NCI-H1417 treated with DMSO at 0.1 percent for 48 hours (cell line): Measurements from ENCODE around the gene MAGI1.

Experiments used
- DNase-seq: peaks from one replicate; lab custom pipeline; 2025; lab: John Stamatoyannopoulos, UW

Gene MAGI1

DNA sequence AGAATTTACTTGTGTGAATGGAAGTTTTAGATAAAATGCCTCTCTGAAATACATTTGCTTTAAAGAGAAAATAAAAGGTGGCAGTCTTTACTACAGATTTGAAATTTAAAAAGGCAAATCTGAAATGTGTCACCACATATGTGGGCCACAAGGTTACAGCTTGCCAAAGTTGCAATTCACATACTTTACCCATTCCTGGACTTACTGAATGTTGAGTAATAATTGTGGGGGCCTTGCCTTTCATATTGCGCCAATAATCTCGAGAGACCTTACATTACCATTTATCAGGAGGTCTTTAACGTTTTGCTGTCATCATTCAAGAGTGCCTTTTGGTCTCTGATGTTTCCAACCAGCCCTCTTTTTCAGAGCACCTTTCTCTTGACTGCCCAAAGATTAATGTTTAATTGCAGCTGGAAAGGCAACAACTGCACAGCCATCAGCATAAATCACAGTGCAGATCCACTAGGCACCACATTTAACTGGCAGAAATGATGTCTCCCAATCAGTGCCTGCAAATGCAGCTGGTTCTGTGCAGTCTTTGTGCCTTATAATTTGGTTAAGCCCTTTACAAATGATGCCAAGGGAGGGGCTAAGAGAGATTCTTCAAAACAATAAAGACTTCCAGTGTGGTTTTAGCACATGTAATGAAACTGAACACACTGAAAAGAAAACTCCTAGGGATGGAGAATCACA lies 206.8 kb downstream of the MAGI1 start:
- DNase-seq, result no peak

DNA sequence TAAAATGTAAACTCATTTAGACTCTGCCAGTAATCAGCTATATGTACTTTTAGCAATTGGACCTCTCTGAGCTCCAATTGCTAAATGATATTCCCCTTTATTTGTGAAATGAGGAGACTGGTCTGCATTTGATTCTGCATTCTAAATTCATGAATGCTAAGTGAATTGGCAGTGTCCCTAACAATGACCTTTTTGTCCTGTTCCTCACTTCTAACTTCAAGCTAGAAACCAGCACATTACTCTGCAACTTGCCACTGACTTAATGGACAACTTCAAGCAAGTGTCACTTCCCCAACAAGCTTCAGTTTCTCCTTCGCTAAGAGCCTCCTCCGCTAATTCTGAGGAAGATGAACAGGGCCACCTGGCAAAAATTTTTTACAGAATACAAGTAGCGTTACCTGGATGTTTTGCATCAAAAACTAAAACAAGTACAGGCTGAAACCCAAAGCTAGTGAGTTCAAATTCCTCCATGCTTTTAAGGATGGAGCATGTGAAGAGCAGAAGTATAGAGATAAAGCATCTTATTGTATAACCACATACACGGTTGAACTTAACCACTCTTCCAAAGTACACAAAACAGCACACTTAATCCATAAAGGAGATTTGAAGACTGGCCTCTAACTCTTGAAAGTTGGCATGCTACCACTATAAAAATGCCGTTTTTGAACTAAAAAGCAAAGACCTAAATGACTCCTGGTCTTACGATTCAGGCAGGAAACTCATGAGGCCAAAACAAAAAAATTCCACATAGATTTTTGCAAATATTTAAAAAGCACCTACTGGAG lies 207.6 kb downstream of the MAGI1 start:
- no peak for DNase-seq

DNA sequence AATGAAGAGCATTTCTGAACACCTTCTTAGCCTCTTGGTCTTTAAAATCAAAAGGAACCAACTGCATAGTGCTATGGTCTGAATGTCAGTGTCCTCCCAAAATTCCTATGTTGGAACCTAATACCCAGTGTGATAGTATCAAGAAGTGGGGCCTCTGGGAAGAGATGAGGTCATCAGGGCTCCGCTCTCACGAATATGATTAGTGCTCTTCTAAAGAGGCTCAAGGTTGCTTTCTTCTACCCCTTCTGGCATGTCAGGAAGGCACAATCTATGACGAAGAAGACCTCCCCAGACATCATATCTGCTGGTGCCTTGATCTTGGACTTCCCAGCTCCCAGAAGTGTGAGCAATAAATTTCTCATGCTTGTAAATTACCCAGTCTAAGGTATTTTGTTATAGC lies 209.5 kb downstream of the MAGI1 start:
- no peak for DNase-seq

DNA sequence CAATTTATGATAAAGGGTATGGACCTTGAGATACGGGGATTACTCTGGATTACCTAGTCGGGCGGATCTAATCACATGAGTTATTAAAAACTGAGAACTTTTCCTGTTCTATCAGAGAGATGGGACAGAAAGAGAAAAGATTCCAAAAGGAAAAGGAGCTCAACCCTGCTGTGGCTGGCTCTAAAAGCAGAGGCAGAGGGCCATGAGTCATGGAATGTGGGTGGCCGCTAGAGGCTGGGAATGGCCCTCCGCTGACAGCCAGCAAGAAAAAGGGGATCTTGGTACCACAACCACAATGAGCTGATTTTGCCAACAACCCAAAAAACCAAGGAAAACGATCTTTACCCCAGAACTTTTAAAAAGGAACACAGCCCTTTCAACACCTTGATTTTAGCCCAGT lies 210.0 kb downstream of the MAGI1 start:
- DNase-seq, result no peak

DNA sequence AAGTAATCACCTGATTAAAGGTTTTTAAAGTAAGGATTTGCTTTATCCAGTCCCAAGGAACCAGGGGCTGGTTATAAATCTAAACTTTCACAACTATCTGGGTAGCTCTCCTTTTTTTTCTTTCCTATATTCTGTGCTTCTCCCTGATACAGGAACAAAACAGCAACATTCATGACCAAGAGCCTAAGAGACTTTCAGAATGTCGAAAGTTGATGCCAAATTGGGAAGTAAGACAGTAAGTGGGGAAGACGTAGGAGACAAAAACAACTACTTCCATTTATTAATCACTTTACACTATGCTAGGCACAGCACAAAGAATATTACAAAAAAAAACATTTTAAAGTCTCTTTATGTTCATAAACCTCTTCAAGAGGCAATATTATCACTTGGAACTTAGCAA lies 211.6 kb downstream of the MAGI1 start:
- DNase-seq, result no peak

DNA sequence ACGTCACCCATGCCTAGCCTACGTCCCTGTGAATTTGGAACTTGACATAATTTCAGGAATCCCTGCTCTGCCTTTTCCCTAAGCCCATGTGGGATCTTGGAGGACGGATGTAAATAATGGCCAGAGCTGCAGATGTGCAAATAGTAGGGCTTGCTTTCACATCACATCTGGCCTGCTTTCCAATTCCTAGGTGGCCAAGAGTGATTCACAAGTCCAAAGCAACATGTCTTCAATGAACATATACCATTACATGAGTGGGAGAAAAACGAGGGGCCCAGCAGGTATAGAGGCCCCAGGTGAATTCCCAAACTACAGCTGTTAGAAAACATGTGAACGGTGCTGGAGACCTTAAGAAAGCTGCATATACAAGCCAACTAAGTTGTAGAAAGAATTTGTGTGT lies 214.6 kb downstream of the MAGI1 start:
- no peak for DNase-seq

DNA sequence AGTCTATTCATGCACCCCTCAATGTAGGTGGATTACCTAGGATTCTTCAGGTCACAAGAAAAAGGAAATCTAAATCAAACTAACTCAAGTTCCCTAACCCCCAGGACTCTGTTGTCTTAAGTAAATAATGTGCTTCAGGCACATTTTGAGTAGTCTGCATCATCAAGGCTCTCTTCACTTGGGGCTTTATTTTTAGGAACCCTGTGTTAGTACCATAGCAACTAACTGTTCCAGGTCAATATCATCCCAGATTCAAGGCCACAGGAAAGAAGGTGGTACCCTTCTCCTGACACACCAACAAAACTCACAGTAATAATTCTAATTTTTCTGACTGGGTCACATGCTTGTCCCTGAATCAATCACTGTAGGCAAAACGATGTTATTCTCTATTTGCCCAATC lies 218.1 kb downstream of the MAGI1 start:
- DNase-seq, result no peak

DNA sequence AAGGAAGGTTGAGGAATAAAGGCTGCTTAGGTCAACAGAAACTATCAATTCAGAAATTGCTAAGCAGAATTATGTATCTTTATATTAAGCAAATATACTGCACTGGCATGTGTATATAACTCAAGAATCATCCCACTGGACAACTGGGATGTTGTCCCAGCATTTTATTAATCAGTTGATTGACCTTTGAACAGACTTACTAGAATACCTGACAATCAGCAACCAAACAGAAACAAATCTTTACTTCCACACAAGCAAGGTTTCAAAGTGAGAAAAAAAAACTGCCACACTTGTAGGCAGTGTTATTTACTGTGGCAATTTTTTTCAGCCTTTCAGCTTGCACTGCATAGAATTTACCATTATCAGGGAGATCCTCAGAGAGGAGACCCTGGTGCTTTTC lies 218.8 kb downstream of the MAGI1 start:
- DNase-seq, result no peak

DNA sequence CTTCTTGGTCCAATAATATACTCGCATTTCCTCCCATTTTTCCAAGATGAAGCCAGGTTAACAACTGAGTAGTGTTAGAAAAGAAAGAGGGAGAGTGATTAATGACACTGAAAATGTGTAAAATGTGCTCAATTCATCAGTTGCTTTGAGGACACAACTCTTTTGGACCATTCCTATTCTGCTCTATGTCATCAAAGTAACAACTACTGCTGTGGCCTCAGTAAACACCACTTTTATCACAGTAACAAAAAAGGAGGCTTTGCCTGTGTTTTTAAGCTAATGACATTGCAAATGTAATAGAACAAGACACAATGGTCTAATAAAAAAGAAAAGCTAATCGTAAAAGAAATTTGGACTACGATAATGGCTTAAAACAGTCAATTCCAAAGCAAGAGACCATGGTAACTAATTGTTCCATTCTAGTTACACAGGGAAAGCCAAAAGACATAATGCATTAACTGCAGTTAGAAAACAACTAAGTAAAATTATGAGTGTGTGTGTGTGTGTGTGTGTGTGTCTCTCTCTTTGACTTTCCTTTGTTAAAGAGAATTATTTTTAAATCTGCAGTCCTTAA lies 221.1 kb downstream of the MAGI1 start:
- DNase-seq, result no peak

DNA sequence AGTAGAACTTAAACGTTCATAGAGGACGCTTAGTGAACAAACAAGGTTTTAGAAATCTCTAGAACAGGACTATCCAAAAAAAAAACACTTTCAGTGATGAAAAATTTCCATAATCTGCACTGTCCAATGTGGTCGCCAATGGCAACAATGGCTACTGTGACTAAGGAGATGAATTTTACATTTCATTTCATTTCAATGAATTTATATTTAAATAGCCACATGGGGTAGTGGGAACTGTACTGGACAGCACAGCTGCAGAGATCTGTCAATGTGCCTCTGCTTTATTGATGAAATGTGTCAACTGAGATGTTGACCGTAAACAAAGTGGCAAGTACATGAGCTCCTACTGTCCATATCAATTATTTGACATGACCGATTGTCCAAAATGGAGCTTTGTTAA lies 222.5 kb downstream of the MAGI1 start:
- no peak for DNase-seq

DNA sequence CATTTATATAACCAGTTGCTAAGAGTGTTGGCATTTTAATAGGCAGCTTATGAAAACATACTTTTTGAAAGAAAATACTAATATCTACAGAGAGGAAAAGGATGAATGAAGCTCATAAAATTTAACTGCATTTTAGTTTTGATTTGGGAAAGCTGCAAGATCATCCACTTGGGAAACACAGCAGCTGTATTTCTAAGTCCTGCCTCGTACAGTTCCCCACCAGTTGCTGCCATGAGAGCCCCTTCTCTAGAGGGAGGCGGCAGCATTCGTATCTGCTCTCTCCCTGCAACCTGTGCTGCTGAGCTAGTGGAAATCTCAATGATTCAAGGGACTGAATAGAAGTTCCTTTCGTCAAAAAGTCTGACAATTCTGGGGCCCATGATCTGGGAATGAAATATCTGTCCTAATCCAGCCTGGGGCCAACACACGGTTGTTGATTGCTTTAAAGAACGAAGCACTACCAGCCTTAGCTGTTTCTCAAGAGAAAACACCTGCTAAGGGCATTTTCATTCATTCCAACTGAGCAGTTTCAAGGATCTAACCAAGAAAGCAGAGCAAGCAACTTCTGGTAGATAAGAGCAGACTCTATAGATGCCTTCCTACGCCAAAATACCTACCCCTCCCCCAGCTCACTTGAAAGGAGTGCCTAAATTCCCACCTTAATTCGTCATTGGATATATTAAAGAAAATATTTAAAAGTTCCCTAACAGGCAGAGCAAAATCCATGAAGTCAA lies 223.7 kb downstream of the MAGI1 start:
- DNase-seq, result no peak

DNA sequence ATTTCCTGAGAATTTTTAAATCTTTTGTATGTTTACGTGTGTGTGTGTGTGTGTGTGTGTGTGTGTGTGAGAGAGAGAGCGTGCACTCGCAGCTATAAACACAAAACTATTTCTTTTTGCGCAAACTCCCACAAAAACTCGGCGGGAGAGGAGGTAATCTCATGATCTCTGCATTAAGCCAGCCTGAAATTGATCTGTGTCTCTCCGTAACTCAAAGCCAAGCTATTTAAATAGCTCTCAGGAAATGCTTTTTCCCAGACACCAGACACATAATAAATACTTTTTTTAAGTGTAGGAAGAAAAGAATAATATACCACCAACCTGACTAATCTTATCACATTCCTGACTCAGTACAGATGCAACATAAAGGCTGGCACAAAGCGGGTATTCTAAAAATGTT lies 226.8 kb downstream of the MAGI1 start:
- no peak for DNase-seq

DNA sequence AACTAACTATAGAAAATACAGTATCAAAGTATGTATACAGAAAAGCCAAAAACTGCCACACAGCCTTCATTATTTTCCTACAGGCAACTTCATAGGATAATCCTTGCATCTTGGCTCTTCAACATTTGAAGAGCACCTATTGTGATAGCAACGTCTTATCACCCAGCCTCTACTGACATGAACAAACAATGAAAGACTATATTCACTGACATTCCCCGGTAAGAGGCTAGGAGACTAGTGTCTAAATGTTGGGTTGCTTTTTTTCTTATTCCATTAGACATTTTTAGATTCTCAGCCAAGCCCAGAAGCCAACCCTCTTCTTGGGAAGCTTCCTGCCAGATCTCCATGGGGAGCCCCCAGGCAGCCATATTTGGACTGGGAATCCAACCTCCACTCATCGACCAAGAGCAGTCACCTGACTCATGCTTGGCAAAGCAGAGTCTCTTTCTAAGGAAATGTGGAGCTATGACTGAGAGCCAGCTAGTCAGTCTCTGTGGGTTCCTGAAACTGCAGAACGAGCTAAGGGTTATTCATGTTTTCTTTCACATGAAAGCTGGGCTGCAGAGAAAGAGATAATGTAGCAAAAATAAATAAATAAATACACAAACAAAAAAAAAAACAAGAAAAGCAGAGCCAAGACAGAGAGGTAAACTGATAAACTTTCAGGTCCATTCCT lies 227.5 kb downstream of the MAGI1 start:
- no peak for DNase-seq

DNA sequence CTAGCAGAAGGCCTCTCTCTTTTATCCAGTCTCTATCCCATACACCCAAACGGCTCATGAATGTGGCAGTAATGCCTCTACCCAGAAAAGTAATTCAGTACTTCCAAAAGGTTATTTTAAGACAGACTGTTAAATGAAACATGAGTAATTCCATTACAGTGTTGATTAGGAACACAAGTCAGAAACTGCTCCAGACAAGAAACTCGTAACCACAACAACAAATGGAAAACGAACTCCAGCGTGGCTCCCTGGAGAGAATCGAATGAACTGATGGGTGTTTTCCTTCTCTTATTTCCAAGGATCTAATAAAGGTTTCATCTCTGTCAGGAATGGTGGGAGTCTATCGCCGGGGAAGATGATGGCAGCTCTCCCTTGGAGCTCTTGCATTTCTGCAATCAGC lies 228.4 kb downstream of the MAGI1 start:
- DNase-seq, result no peak

DNA sequence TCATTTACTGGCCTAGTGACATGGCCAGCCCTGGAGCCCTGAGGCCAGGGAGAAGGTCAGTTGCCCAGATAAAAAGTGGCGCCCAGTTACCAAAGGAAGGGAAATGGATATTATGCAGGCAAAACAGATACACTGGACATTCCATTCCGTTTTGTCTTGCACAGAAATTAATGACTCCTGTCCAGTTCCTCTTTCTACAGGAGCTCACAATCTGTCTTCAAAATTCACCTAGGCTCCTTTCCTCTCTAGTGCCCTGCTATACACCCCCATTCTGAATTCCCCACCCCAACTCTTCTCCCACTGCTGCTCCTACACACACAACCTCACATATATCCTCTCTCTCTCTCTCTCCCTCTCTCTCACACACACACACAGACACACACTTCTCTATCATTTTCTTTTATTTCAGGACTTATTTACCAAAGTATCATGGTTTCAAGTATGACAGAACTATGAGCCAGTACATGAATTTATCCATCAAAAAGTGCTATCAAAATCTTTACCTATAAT lies 229.0 kb downstream of the MAGI1 start:
- DNase-seq, result no peak

DNA sequence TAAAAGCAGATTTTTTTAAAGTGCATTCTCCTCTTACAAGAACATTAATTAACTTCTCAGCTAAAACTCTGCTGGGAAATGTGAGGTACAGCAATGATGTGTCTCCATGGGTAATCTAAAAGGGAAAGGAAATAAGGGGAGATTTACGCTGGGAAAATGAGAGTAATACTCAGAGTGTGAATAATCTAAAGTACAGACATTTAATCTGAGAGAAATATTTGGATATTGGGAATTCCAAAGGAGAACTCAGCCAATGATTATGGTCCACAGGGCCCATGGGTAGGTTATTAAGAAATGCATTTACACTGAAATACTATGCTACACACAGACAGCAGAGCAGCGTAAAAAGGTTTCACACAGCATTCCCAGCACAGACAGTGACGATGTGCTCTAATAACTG lies 229.9 kb downstream of the MAGI1 start:
- no peak for DNase-seq

DNA sequence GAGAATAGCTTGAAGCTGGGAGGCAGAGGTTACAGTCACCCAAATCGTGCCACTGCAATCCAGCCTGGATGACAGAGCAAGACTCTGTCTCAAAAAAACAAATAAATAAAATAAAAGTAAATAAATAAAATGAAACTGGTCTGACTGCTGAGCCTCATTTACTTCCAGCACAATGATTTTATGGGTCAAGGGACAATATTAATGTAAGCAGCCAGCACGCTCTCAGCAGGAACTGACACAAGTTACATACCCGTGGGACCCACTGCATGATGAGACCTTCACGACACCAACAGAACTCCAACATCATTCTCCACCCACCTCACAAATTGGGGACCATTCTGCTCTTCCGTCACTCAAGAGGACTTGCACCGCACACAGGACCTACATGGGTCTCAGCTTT lies 230.3 kb downstream of the MAGI1 start:
- no peak for DNase-seq

DNA sequence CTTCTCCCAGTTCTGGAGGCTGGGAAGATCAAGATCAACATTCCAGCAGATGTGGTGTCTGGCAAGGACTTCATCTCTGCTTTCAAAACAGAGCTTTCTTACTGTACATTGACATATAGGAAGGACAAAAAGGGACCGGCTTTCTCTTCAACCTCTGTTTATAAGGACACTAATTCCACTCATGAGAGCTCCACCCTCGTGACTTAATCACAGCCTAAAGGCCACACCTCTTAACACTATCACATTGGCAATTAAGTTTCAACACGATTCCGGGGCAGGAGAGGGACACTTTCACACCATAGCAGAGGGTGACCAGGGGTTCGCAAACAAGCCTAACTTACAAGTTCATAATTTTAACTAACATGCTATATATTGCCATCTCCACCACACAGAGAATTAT lies 231.5 kb downstream of the MAGI1 start:
- no peak for DNase-seq

DNA sequence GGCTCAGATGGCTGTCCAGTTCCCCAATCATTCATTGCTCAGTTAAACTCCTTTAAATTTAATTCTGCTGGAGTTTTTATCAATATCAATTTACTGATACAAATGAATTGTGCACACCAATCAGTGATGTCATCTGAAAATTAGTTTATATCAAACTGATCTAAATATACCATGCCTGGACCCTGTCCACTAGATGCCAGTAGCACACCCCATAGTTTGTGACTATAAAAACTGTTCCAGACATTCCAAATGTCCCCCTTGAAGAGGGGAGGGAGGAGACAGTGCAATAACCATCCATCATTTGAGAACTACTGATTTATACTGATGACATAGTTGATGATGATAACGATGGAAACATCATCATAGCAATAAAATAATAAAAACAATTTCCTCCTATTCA lies 232.1 kb downstream of the MAGI1 start:
- no peak for DNase-seq

DNA sequence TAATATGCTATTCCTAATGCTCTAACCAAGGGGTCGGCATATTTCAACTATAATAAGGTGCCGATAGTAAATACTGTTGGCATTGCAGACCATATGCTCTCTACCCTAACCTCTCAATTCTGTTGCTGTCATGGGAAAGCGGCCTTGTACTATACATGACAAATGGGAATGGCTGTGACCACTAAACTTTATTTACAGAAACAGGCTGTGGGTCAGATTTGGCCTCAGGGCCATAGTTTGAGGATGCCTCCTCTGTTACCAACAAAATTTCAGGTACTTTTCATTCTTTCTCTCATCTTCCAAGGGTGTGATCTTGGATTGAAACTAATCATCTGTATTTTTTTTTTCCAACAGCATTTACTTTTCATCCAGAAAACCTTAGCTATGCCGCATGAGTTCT lies 242.0 kb downstream of the MAGI1 start:
- no peak for DNase-seq

DNA sequence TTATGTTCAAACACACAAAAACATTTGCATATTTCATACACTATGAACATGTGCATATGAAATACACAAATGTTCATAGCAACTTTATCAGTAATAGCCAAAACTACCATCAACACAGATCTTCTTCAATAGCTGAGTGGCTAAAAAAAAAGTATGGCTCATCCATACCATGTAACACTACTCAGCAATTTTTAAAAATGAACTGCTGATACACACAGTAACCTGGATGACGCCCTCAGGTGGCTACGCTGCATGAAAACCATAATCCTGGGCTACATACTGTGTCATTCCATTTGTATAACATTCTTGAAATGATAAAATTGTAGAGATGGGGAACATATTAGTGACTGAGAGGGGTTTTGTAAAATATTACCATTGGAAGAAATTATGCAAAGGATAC lies 243.6 kb downstream of the MAGI1 start:
- no peak for DNase-seq
